ENCODE results near the gene GJD4.

GJD4 gene

DNA sequence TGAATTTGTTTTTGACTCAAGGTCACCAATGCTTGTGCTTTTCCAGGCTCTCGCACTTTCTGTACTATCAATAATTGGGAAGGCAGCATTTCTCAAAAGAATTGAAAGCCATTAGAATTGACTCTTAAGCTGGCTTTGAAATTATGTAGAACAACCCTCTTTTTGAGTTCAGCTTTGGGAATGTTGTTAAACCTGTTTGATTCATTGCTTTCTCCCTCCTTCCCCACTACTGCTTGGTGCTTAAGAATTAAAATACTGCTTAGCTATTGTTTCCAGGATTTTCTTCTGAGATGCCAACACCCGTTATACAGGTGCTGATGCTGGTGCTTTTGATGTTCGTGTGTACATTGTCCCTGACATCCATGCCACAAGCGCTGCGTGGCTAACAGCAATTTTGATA is 52.5 kb downstream of the GJD4 start:
- DNase-seq (ENCODE audit: low read depth in 3 of 3), result no peak

Data from stimulated activated CD4-positive, alpha-beta T cell treated with anti-CD3 and anti-CD28 coated beads, TNF-alpha, amount 100 ng/mL, for 24 hours (primary cell).